Esophagus muscularis mucosa (tissue), 4 donors: ENCODE measurements around the gene ELANE. TPM values are rescaled to one million over a fixed set of nuclear protein-coding genes. Genes with fewer than 3 reads are reported as not detected.

ENCODE experiments used
- DNase-seq: peaks from one replicate; pipeline ENCODE4 v3.0.0-alpha.2; 2017; ENCODE audit errors: extremely low spot score
- H3K27ac ChIP-seq, 4 donors: fragments of 200-600 bp; sonication (generic); replicated peaks in 1 of 4; 1 replicate in 3 of 4; 2 replicates in 1 of 4; pipeline ENCODE4 v1.5.1; 2016 to 2019; ENCODE audit warnings: mild to moderate bottlenecking in 1 of 4
- H3K27me3 ChIP-seq, 4 donors: fragments of 200-600 bp; sonication (generic); one replicate each; pipeline versions ENCODE4 v1.5.1 to v1.6.0; 2016 to 2019
- H3K36me3 ChIP-seq, 4 donors: fragments of 200-600 bp; sonication (generic); one replicate each; pipeline ENCODE4 v1.5.1; 2016 to 2019
- H3K4me1 ChIP-seq, 4 donors: fragments of 200-600 bp; sonication (generic); one replicate each; pipeline ENCODE4 v1.5.1; 2016 to 2019
- H3K4me3 ChIP-seq, 4 donors: fragments of 200-600 bp; sonication (generic); 1 replicate in 2 of 4; 2 replicates in 2 of 4; pipeline ENCODE4 v1.5.1; 2016 to 2019; ENCODE audit warnings: mild to moderate bottlenecking in 4 of 4, moderate library complexity in 1 of 4
- H3K9me3 ChIP-seq, 4 donors: fragments of 200-600 bp; sonication (generic); 1 replicate in 3 of 4; 2 replicates in 1 of 4; pipeline ENCODE4 v1.5.1; 2016 to 2019
- EP300 ChIP-seq: sonication (generic); formaldehyde crosslinking; IDR thresholded peaks from one replicate; pipeline ENCODE4 v1.6.1; 2017; ENCODE audit warnings: antibody characterized with exemption
- POLR2A ChIP-seq: fragments of 450-650 bp; IDR thresholded peaks from one replicate; pipeline ENCODE4 v1.6.1; 2017; ENCODE audit warnings: antibody characterized with exemption, moderate library complexity, mild to moderate bottlenecking, low read depth
- POLR2AphosphoS5 ChIP-seq, 2 donors: sonication (generic); formaldehyde crosslinking; IDR thresholded peaks; one replicate each; pipeline ENCODE4 v1.6.1; 2017; ENCODE audit warnings: antibody characterized with exemption in 2 of 2
- WGBS: methylation state at CpG from one replicate; pipeline ENCODE4 v1.1.5; 2018; 5-methylcytosine and 5-hydroxymethylcytosine counted together
- intact Hi-C: fragments of 100-400 bp; cut with DNase I; formaldehyde crosslinking; loops from one replicate; pipeline ENCODE4 v1.15.1; 2023
- total RNA-seq, 4 donors: library from RNA; depleted of rRNA; stranded (reverse); fragments of >200 nt; gene quantifications; one replicate each; pipeline versions ENCODE4 v1.1.0 to v1.2.1, GENCODE V29; 2016
- TF ChIP-seq, protein P1 (sequence below), 3 experiments: fragments of 200-600 bp in 2 of 3; fragments of 450-650 bp in 1 of 3; sonication (generic) in 2 of 3; IDR thresholded peaks; one replicate each; pipeline ENCODE4 v1.5.1; 2017 to 2019; ENCODE audit warnings: antibody characterized with exemption in 3 of 3, mild to moderate bottlenecking in 2 of 3, moderate library complexity in 1 of 3

ELANE gene
- 1 to 10 TPM in 3 of 4 donors, under 1 TPM in 1; 0.45 to 3.3 (median 1.6) TPM for total RNA-seq

DNA sequence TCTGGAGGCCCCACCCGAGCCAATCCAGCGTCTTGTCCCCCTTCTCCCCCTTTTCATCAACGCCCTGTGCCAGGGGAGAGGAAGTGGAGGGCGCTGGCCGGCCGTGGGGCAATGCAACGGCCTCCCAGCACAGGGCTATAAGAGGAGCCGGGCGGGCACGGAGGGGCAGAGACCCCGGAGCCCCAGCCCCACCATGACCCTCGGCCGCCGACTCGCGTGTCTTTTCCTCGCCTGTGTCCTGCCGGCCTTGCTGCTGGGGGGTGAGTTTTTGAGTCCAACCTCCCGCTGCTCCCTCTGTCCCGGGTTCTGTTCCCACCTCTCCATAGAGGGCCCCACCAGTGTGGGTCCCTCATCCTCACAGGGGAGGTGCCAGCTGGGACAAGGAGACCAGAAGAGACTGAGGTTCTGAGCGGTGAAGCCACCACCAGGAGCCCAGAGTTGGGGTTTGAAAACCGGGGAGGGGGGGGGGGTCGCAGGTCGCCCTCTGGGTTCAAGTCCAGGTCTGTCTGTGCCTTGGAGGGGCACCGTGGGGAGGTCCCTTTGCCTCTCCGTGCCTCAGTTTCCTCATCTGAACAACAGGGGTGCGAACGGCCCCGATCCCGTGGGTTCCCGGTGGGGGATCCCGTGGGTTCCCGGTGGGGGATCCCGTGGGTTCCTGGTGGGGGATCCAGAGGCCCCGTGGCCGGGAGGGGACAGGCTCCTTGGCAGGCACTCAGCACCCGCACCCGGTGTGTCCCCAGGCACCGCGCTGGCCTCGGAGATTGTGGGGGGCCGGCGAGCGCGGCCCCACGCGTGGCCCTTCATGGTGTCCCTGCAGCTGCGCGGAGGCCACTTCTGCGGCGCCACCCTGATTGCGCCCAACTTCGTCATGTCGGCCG lies at the start of gene ELANE:
ELANE (plus strand) TSS at position 168 of the 878 bp plus-strand sequence; CDS start at position 194, 26 bp downstream.
- WGBS = 47% methylated on average over 44 of the region's 55 CpGs

DNA sequence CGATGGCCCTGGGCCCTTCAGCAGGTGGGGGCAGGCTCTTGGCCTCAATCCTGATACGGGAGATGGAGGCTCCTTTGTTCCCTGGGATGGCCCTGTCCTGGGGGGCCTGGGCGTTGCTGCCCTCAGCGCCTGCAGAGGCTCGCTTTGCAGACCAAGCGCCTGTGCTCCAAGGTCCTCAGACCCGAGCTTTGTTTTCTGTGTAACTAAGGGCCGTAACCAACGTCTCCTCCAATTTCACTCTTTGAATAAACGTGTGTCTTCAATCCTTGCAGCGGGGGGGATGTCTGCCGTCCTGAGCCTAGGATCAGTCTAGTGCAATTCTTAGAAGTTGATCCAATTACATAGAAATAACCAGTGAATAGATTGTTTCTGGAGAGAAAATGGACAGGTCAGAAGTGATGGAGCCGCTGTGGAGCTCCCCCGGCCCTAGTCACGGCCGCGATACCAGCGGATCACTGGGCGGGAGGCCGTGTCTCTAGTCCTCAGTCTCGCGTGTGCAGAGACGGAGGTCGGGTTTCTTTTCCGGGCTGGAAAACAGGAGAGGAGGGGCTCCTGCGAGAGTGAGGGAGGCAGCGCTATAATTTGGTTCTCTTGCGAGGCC lies 49.5 kb upstream of the ELANE start:
- H3K9me3 ChIP-seq = no peaks in the 10 kb centered on the region
- no peak for DNase-seq
- H3K36me3 ChIP-seq = peaks cover 37 to 80% (median 61%) of the 10 kb centered on the region in 4 donors
- intact Hi-C loops = loop anchor here (10.0 kb wide), 1 partner anchor 62 kb away; no protein-coding TSS in a partner anchor
- peaks cover 57 to 70% (median 66%) of the 10 kb centered on the region in 4 donors for H3K4me1 ChIP-seq
- H3K27me3 ChIP-seq = no peaks in the 10 kb centered on the region
- H3K27ac ChIP-seq = peak overlapping the region; percentile 95 to 100 (median 99)
- WGBS = 31% methylated on average over 22 of the region's 28 CpGs
- H3K4me3 ChIP-seq = peak overlapping the region; percentile 23 to 50 (median 36)
- TF ChIP-seq POLR2AphosphoS5 (IDR thresholded peaks at IDR 0.05) (no peak), POLR2A (no peak), EP300 (no peak)
- TF ChIP-seq, protein P1, sequence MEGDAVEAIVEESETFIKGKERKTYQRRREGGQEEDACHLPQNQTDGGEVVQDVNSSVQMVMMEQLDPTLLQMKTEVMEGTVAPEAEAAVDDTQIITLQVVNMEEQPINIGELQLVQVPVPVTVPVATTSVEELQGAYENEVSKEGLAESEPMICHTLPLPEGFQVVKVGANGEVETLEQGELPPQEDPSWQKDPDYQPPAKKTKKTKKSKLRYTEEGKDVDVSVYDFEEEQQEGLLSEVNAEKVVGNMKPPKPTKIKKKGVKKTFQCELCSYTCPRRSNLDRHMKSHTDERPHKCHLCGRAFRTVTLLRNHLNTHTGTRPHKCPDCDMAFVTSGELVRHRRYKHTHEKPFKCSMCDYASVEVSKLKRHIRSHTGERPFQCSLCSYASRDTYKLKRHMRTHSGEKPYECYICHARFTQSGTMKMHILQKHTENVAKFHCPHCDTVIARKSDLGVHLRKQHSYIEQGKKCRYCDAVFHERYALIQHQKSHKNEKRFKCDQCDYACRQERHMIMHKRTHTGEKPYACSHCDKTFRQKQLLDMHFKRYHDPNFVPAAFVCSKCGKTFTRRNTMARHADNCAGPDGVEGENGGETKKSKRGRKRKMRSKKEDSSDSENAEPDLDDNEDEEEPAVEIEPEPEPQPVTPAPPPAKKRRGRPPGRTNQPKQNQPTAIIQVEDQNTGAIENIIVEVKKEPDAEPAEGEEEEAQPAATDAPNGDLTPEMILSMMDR (IDR thresholded peaks at IDR 0.05) = no peak

More for the DNA sequence above, at the start of gene ELANE:
- Histone ChIP-seq H3K27ac (peak within 1 kb of the TSS; percentile 76 to 86 (median 80)), H3K4me3 (peak within 1 kb of the TSS in 3 of 4 donors; percentile 33 to 36 (median 36)), H3K36me3 (no peaks in the 10 kb centered on the region), H3K9me3 (no peaks in the 10 kb centered on the region), H3K4me1 (peaks cover 13 to 44% (median 43%) of the 10 kb centered on the region in 4 donors), H3K27me3 (peaks cover 0 to 66% (median 12%) of the 10 kb centered on the region in 4 donors)
- TF ChIP-seq POLR2A (no peak), POLR2AphosphoS5 (IDR thresholded peaks at IDR 0.05) (no peak), EP300 (no peak)
- TF ChIP-seq, protein P1 (IDR thresholded peaks at IDR 0.05) = no peak
- intact Hi-C loops = no loop called here
- no peak for DNase-seq

DNA sequence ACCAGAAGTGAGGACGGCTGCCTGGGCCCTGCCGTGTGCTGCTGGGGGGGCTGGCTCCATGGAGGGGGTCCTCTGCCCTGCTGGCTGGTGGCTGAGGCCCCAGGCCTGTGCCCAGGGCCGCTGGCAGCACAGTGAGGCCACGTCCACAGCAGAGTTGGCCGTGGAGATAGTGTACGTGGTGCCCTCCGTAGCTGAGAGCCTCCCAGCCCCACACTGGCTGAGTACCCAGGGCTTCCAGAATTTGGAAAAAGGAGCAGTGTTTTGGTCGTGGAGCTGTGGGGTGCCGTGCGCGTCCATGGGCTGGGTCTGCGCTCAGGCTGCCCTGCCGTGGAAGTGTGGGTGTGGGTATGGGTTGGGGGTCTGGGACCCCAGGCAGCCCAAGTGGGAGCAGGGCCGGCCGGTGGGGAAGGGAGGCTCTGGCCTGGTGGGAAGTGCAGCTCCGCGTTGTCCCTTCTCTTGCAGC lies 49.0 kb upstream of the ELANE start:
- WGBS = 60% methylated on average over 15 of the region's 17 CpGs
- peaks cover 57 to 70% (median 66%) of the 10 kb centered on the region in 4 donors for H3K4me1 ChIP-seq
- no peaks in the 10 kb centered on the region for H3K9me3 ChIP-seq
- no peaks in the 10 kb centered on the region for H3K27me3 ChIP-seq
- intact Hi-C loops = loop anchor here (10.0 kb wide), 1 partner anchor 62 kb away; no protein-coding TSS in a partner anchor
- TF ChIP-seq, protein P1 (IDR thresholded peaks at IDR 0.05) = no peak
- TF ChIP-seq POLR2AphosphoS5 (IDR thresholded peaks at IDR 0.05) (no peak), EP300 (no peak), POLR2A (no peak)
- no peak for DNase-seq
- peak overlapping the region; percentile 23 to 50 (median 36) for H3K4me3 ChIP-seq
- H3K36me3 ChIP-seq = peaks cover 42 to 85% (median 67%) of the 10 kb centered on the region in 4 donors
- peak overlapping the region; percentile 95 to 100 (median 99) for H3K27ac ChIP-seq

DNA sequence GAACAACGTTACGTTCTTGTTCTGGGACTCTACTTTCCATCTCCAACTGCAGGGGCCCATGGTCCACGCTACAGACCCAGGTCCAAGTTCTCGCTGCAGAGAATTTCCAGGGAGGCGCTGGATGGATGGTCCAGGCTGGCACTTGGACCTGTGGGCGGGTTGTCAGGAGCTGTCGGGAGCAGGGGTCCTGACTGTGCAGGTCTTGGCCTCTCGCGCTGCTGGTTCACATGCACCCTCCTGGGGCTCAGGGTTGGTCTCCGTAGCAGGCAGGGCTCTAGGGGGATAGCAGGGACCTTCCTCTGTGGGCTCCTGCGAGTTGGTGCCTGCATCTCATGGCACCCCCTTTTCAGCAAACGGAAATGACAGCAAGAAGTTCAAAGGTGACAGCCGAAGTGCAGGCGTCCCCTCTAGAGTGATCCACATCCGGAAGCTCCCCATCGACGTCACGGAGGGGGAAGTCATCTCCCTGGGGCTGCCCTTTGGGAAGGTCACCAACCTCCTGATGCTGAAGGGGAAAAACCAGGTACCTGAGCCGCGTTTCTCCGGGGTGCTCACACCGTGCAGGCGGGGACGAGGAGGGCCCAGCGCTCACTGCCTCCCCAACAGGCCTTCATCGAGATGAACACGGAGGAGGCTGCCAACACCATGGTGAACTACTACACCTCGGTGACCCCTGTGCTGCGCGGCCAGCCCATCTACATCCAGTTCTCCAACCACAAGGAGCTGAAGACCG lies 48.3 kb upstream of the ELANE start:
- DNase-seq = no peak
- peaks cover 50 to 85% (median 74%) of the 10 kb centered on the region in 4 donors for H3K36me3 ChIP-seq
- peaks cover 53 to 64% (median 59%) of the 10 kb centered on the region in 4 donors for H3K4me1 ChIP-seq
- 84% methylated on average over 18 of the region's 31 CpGs for WGBS
- TF ChIP-seq, protein P1 (IDR thresholded peaks at IDR 0.05) = no peak
- TF ChIP-seq POLR2AphosphoS5 (IDR thresholded peaks at IDR 0.05) = no peak
- no peak for TF ChIP-seq POLR2A
- no peak for TF ChIP-seq EP300
- no peaks in the 10 kb centered on the region for H3K9me3 ChIP-seq
- H3K27me3 ChIP-seq = no peaks in the 10 kb centered on the region
- no peak overlapping the region for H3K4me3 ChIP-seq
- intact Hi-C loops = loop anchor here (10.0 kb wide), 1 partner anchor 61 kb away; no protein-coding TSS in a partner anchor
- H3K27ac ChIP-seq = peak overlapping the region in 2 of 4 donors; percentile 100
